ENCODE data around the gene INVS. TPM values are rescaled to one million over a fixed set of nuclear protein-coding genes. Genes with fewer than 3 reads are reported as not detected.

INVS gene
- total RNA-seq, 3 donors from 2014 or later (not counting 1 experiment from before 2014, with no cell fraction given): 24.5 to 30.6 (median 27.4) TPM

- Histone ChIP-seq H3K27ac (ENCODE audit: low read length) (no peak overlapping the region), H3K4me3 (ENCODE audit: low read length) (no peak overlapping the region), H3K27me3 (ENCODE audit: control insufficient read depth, insufficient read depth, low read length) (no peaks in the 10 kb centered on the region), H3K9me3 (ENCODE audit: control insufficient read depth, insufficient read depth, low read length) (no peaks in the 10 kb centered on the region), H3K36me3 (ENCODE audit: control insufficient read depth, insufficient read depth, low read length) (no peaks in the 10 kb centered on the region), H3K4me1 (ENCODE audit: control insufficient read depth, insufficient read depth, low read length) (no peaks in the 10 kb centered on the region)
- H3K9me3 Mint-ChIP-seq: no peaks in the 10 kb centered on the region
- H3K4me1 Mint-ChIP-seq: no peaks in the 10 kb centered on the region
- WGBS (ENCODE audit: insufficient coverage): 79% methylated on average over 4 of the region's 4 CpGs
- no peaks in the 10 kb centered on the region for H3K36me3 Mint-ChIP-seq
- DNase-seq: peak; percentile 36 to 80
- TF ChIP-seq, protein P1, sequence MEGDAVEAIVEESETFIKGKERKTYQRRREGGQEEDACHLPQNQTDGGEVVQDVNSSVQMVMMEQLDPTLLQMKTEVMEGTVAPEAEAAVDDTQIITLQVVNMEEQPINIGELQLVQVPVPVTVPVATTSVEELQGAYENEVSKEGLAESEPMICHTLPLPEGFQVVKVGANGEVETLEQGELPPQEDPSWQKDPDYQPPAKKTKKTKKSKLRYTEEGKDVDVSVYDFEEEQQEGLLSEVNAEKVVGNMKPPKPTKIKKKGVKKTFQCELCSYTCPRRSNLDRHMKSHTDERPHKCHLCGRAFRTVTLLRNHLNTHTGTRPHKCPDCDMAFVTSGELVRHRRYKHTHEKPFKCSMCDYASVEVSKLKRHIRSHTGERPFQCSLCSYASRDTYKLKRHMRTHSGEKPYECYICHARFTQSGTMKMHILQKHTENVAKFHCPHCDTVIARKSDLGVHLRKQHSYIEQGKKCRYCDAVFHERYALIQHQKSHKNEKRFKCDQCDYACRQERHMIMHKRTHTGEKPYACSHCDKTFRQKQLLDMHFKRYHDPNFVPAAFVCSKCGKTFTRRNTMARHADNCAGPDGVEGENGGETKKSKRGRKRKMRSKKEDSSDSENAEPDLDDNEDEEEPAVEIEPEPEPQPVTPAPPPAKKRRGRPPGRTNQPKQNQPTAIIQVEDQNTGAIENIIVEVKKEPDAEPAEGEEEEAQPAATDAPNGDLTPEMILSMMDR (IDR thresholded peaks at IDR 0.05): peak; percentile 63
- ATAC-seq: peak; percentile 76 to 85 (median 78)
- no peak overlapping the region for H3K27ac Mint-ChIP-seq
- no peaks in the 10 kb centered on the region for H3K27me3 Mint-ChIP-seq (ENCODE audit: low read depth in 2 of 2)
- intact Hi-C loops (cut with micrococcal nuclease): loop anchor here (1.0 to 10.0 kb wide), 2 partner anchors 188 to 391 kb away; partner anchors contain the start of gene NR4A3
- H3K4me3 Mint-ChIP-seq: no peak overlapping the region
Observed at GRCh38 chr9:100216178-100216787, 117.2 kb downstream of the INVS start.

DNA sequence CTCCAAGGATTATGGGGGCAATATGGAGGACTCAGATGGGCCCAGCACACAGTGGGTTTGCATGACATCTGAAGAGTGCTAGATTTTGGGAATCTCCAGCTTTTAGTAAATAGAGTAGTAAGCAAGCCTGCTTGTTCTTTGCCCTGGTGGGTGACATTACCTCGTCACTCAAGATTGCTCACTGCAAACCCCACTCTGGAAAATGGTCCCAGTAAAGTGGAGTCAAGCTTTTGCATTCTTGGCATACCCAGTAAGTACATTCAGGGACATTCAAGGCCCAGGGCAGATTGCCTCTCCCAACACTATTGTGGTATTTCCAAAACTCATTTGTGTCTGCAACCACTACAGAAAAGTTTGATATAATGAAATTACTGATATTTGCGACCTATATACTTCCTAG, 118.5 kb downstream of the INVS start:
- Histone ChIP-seq H3K36me3 (ENCODE audit: control insufficient read depth, insufficient read depth, low read length) (no peaks in the 10 kb centered on the region), H3K4me1 (ENCODE audit: control insufficient read depth, insufficient read depth, low read length) (no peaks in the 10 kb centered on the region), H3K27me3 (ENCODE audit: control insufficient read depth, insufficient read depth, low read length) (no peaks in the 10 kb centered on the region), H3K27ac (ENCODE audit: low read length) (no peak overlapping the region), H3K4me3 (ENCODE audit: low read length) (no peak overlapping the region), H3K9me3 (ENCODE audit: control insufficient read depth, insufficient read depth, low read length) (no peaks in the 10 kb centered on the region)
- Mint-ChIP-seq H3K4me3 (no peak overlapping the region), H3K27me3 (ENCODE audit: low read depth in 2 of 2) (no peaks in the 10 kb centered on the region), H3K27ac (no peak overlapping the region), H3K4me1 (no peaks in the 10 kb centered on the region), H3K9me3 (no peaks in the 10 kb centered on the region), H3K36me3 (no peaks in the 10 kb centered on the region)
- DNase-seq (no peak), ATAC-seq (no peak)
- intact Hi-C loops (cut with micrococcal nuclease): loop anchor here (10.0 kb wide), 1 partner anchor 393 kb away; the partner anchor contains the start of gene NR4A3
- WGBS (ENCODE audit: insufficient coverage): 100% methylated on average over 1 of the region's 2 CpGs
- TF ChIP-seq, protein P1 (IDR thresholded peaks at IDR 0.05): no peak

DNA sequence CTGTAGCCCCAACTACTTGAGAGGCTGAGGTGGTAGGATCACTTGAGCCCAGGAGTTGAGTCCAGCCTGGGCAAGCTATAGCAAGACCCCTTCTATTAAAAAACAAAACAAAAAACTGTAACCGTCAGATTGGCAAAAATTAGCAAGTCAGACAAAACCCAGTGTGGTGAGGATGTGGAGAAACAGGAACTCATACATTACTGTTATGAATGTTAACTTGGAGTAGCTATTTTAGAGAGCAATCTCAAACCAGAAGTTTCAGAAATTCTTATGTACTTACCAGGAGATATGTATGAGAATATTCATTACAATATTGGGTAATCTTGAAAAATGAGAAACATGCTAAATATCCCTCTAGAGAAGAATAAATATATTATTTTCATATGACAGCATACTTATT, 120.3 kb downstream of the INVS start:
- Histone ChIP-seq H3K36me3 (ENCODE audit: control insufficient read depth, insufficient read depth, low read length) (no peaks in the 10 kb centered on the region), H3K4me1 (ENCODE audit: control insufficient read depth, insufficient read depth, low read length) (no peaks in the 10 kb centered on the region), H3K4me3 (ENCODE audit: low read length) (no peak overlapping the region), H3K27ac (ENCODE audit: low read length) (no peak overlapping the region), H3K9me3 (ENCODE audit: control insufficient read depth, insufficient read depth, low read length) (no peaks in the 10 kb centered on the region), H3K27me3 (ENCODE audit: control insufficient read depth, insufficient read depth, low read length) (no peaks in the 10 kb centered on the region)
- H3K27me3 Mint-ChIP-seq (ENCODE audit: low read depth in 2 of 2): no peaks in the 10 kb centered on the region
- whole genome bisulfite sequencing (ENCODE audit: insufficient coverage): no CpG with 5 or more reads among the region's 1 CpG
- no peak overlapping the region for H3K4me3 Mint-ChIP-seq
- intact Hi-C loops (cut with micrococcal nuclease): loop anchor here (10.0 kb wide), 1 partner anchor 395 kb away; the partner anchor contains the start of gene NR4A3
- no peak for DNase-seq
- H3K9me3 Mint-ChIP-seq: no peaks in the 10 kb centered on the region
- H3K27ac Mint-ChIP-seq: no peak overlapping the region
- TF ChIP-seq, protein P1 (IDR thresholded peaks at IDR 0.05): no peak
- H3K36me3 Mint-ChIP-seq: no peaks in the 10 kb centered on the region
- H3K4me1 Mint-ChIP-seq: no peaks in the 10 kb centered on the region
- ATAC-seq: no peak

DNA sequence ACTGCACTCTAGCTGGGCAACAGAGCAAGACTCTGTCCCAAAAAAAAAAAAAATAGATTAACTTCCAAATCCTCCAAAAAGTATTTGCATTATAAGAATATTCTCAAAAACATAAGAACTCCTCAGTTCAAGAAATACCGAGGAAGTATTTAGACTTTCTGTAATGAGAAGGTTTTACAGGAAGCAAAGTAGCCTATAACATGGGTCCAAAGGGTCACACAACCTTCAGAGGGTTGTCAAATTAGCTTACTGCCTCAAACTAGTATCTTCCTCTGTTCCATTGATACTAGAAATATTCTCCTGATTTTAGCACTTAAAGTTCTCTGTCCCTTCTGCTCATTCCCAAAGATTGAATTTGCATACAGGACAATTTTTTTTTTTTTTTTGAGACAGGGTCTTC, 121.9 kb downstream of the INVS start:
- intact Hi-C loops (cut with micrococcal nuclease): no loop called here
- Histone ChIP-seq H3K27ac (ENCODE audit: low read length) (no peak overlapping the region), H3K9me3 (ENCODE audit: control insufficient read depth, insufficient read depth, low read length) (no peaks in the 10 kb centered on the region), H3K4me1 (ENCODE audit: control insufficient read depth, insufficient read depth, low read length) (no peaks in the 10 kb centered on the region), H3K36me3 (ENCODE audit: control insufficient read depth, insufficient read depth, low read length) (peaks cover under 1% of the 10 kb centered on the region), H3K4me3 (ENCODE audit: low read length) (no peak overlapping the region), H3K27me3 (ENCODE audit: control insufficient read depth, insufficient read depth, low read length) (no peaks in the 10 kb centered on the region)
- Mint-ChIP-seq H3K36me3 (no peaks in the 10 kb centered on the region), H3K27me3 (ENCODE audit: low read depth in 2 of 2) (no peaks in the 10 kb centered on the region), H3K4me1 (no peaks in the 10 kb centered on the region), H3K9me3 (no peaks in the 10 kb centered on the region), H3K4me3 (no peak overlapping the region), H3K27ac (no peak overlapping the region)
- ATAC-seq (no peak), DNase-seq (no peak)
- WGBS (ENCODE audit: insufficient coverage): no CpG with 5 or more reads among the region's 1 CpG
- TF ChIP-seq, protein P1 (IDR thresholded peaks at IDR 0.05): no peak

All from natural killer cell (primary cell).